Muscle layer of colon (tissue), 2 donors: ENCODE data around the gene NFAT5.
"Not testable (repeated sequence)": the region's sequence is repeated elsewhere in the genome, so short reads cannot be mapped to it uniquely, and the experiment has no call there.

Experiments
- H3K27ac ChIP-seq: one replicate; pipeline ENCODE4 v1.7.0; 2013; ENCODE audit warnings: low read depth, mild to moderate bottlenecking, low read length, moderate library complexity
- H3K27me3 ChIP-seq, 2 donors: one replicate each; pipeline ENCODE4 v1.7.0; 2013; ENCODE audit warnings: low read length in 2 of 2, mild to moderate bottlenecking in 2 of 2; ENCODE audit not compliant: insufficient read depth in 2 of 2, control insufficient read depth in 1 of 2
- H3K36me3 ChIP-seq: one replicate; pipeline ENCODE4 v1.7.0; 2013; ENCODE audit warnings: mild to moderate bottlenecking, low read length; ENCODE audit not compliant: insufficient read depth
- H3K4me1 ChIP-seq: one replicate; pipeline ENCODE4 v1.7.0; 2013; ENCODE audit warnings: mild to moderate bottlenecking, low read length; ENCODE audit not compliant: insufficient read depth
- H3K4me3 ChIP-seq, 2 donors: one replicate each; pipeline ENCODE4 v1.7.0; 2013; ENCODE audit warnings: low read length in 2 of 2, low read depth in 1 of 2, mild to moderate bottlenecking in 1 of 2, moderate library complexity in 1 of 2
- H3K9ac ChIP-seq: one replicate; pipeline ENCODE4 v1.7.0; 2013; ENCODE audit warnings: low read length
- H3K9me3 ChIP-seq: one replicate; pipeline ENCODE4 v1.7.0; 2013; ENCODE audit warnings: mild to moderate bottlenecking, low read length
- donor health status: abdominal sarcoma.
- donor health status: Adenocarcinoma of cecum.

Gene NFAT5

DNA sequence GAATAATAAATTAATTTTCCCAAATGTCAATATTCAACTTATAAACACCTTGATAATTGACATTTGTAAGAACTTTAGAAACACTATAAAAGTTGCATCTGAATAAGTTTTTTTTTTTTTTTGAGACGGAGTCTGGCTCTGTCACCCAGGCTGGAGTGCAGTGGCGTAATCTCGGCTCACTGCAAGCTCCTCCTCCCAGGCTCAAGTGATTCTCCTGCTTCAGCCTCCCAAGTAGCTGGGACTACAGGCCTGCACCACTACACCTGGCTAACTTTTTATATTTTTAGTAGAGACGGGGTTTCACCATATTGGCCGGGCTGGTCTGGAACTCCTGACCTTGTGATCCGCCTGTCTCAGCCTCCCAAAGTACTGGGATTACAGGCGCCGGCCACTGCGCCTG lies 13.0 kb downstream of the NFAT5 start:
- not testable (repeated sequence) for H3K27me3 ChIP-seq, H3K27ac ChIP-seq, H3K9me3 ChIP-seq, H3K36me3 ChIP-seq, H3K9ac ChIP-seq, H3K4me3 ChIP-seq
- H3K4me1 ChIP-seq: peaks cover 20% of the 10 kb centered on the region

DNA sequence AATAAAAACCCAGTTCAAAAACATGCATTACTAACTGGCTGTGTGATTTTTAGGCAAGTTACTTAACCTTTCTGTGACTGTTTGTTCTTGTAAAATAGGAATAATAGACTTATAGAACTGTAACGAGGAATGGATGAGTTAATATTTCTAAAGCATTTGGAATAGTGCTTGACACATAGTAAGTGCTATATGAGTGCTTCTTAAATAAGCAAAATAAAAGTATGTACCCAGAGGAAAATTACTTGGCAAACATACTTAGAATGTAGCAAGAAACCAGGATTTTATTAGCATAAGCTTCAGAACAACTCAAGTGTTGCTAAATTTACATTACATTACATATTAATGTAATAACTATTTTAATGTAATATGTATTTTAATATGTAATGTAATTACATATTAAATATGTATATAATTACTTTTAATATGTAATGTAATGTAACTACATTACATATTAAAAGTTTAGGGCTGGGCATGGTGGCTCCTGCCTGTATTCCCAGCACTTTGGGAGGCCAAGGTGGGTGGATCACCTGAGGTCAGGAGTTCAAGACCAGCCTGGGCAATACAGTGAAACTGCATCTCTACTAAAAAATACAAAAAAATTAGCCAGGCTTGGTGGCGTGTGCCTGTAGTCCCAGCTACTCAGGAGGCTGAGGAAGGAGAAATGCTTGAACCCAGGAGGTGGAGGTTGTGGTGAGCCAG lies 14.2 kb downstream of the NFAT5 start:
- Histone ChIP-seq H3K27ac (no peak overlapping the region), H3K4me3 (no peak overlapping the region), H3K9ac (no peak overlapping the region), H3K36me3 (peaks cover 5% of the 10 kb centered on the region), H3K4me1 (peaks cover 20% of the 10 kb centered on the region), H3K27me3 (no peaks in the 10 kb centered on the region), H3K9me3 (no peaks in the 10 kb centered on the region)

DNA sequence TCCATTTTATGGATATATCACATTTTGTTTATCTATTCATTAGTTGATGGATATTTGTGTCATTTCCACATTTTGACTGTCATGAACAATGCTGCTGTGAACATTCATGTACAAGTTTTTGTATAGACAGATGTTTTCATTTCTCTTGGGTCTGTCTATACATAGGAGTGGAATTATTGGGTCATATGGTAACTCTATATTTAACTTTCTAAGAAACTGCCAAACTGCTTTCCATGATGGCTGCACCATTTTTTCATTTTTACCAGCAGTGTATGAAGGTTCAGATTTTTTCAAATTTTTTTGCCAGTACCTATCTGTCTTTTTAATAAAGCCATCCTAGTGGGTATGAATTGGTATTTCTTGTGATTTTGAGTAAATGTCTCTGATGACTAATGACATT lies 15.5 kb downstream of the NFAT5 start:
- Histone ChIP-seq H3K9ac (no peak overlapping the region), H3K4me3 (no peak overlapping the region), H3K27ac (no peak overlapping the region), H3K9me3 (no peaks in the 10 kb centered on the region), H3K36me3 (peaks cover 5% of the 10 kb centered on the region), H3K4me1 (peaks cover 20% of the 10 kb centered on the region), H3K27me3 (no peaks in the 10 kb centered on the region)

DNA sequence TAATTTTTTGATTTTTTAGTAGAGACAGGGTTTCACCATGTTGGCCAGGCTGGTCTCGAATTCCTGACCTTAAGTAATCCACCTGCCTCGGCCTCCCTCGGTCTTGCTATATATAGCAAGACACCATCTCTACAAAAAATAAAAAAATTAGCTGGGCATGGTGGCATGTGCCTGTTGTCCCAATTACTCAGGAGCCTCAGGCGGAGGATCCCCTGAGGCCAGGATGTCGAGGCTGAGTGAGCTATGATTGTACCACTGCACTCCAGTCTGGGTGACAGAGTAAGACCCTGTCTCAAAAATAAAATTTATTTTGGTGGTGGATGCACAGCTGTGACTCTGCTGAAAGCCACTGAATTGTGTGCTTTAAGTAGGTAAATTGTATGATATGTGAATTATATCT lies 18.7 kb downstream of the NFAT5 start:
- H3K27ac ChIP-seq, H3K9me3 ChIP-seq, H3K9ac ChIP-seq, H3K27me3 ChIP-seq, H3K4me3 ChIP-seq, H3K4me1 ChIP-seq, H3K36me3 ChIP-seq: not testable (repeated sequence)

DNA sequence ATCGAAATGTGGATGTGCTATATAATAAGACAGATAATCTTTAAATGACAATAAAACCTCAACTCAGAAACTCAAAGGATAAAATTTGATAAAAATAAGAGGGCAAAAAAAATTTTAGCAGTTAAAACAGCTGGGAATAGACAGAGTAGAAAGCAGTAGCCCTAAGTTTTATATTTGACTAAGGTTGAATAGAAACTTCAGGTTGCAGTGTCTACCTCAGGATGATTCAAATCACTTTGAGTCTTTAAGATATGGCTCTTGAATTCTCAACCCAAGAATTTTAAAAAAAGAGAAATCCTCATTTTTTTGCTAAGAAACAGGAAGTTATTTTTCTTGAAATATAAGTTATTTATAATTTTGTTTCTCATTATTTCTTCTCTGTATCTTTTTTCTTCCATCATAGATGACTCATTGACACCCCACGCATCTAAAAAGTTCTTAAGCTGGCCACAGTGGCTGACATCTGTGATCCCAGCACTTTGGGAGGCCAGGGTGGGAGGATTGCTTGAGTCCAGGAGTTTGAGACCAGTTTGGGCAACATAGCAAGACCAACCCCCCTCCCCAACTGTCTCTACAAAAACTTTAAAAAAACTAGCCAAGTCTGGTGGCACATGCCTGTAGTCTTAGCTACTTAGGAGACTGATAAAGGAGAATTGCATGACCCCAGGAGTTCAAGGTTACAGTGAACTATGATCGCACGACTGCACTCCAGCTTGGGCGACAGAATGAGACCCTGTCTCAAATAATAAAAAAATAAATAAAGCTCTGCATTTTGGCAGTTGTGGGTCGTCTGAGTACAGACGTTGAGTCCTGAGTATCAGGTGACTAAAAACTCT lies 23.9 kb downstream of the NFAT5 start:
- H3K9ac ChIP-seq: no peak overlapping the region
- H3K36me3 ChIP-seq: no peaks in the 10 kb centered on the region
- H3K9me3 ChIP-seq: no peaks in the 10 kb centered on the region
- no peak overlapping the region for H3K4me3 ChIP-seq
- no peak overlapping the region for H3K27ac ChIP-seq
- H3K27me3 ChIP-seq: no peaks in the 10 kb centered on the region
- no peaks in the 10 kb centered on the region for H3K4me1 ChIP-seq

DNA sequence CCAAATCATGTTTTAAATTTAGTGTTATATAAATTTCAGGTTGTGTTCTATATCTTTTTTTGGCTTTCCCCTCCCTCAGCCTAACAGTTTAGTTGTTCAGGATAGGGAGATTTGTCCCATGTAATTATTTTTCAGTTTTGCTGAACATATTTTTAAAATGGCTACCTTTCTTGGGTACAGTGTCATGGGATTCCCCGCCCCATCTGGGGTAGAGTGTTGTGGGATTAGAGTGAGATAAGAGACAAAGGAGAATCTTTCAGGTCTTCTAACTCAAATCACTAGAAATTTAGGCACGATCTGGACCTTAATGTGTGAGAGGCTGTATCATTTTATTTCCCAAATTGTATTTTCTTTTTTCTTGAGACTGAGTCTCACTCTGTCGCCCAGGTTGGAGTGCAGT lies 24.8 kb downstream of the NFAT5 start:
- Histone ChIP-seq H3K9ac (no peak overlapping the region), H3K4me1 (no peaks in the 10 kb centered on the region), H3K36me3 (no peaks in the 10 kb centered on the region), H3K27me3 (no peaks in the 10 kb centered on the region), H3K9me3 (no peaks in the 10 kb centered on the region), H3K27ac (no peak overlapping the region), H3K4me3 (no peak overlapping the region)

DNA sequence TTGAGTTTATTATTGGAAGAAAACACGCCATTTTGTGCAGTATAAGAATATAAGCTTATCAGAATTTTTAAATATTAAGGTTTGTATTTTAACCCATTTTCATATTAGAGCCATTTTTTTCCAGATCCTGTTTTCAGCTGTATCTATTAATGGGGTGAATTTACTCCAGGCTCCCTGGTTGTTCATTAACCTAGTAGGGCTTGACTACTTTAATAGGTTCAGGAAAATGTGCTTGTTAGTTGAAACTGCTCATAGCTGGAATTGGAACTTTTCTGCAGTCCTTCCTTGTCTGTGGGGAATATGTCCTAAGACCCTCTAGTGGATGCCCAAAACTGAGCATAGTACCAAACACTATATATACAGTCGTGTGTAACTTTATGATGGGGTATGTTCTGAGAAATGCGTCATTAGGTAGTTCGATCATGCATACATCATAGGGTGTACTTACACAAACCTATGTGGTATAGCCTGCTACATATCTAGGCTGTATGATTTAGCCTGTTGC lies 28.0 kb downstream of the NFAT5 start:
- Histone ChIP-seq H3K4me1 (no peaks in the 10 kb centered on the region), H3K9me3 (no peaks in the 10 kb centered on the region), H3K36me3 (no peaks in the 10 kb centered on the region), H3K27ac (no peak overlapping the region), H3K9ac (no peak overlapping the region), H3K4me3 (no peak overlapping the region), H3K27me3 (no peaks in the 10 kb centered on the region)

DNA sequence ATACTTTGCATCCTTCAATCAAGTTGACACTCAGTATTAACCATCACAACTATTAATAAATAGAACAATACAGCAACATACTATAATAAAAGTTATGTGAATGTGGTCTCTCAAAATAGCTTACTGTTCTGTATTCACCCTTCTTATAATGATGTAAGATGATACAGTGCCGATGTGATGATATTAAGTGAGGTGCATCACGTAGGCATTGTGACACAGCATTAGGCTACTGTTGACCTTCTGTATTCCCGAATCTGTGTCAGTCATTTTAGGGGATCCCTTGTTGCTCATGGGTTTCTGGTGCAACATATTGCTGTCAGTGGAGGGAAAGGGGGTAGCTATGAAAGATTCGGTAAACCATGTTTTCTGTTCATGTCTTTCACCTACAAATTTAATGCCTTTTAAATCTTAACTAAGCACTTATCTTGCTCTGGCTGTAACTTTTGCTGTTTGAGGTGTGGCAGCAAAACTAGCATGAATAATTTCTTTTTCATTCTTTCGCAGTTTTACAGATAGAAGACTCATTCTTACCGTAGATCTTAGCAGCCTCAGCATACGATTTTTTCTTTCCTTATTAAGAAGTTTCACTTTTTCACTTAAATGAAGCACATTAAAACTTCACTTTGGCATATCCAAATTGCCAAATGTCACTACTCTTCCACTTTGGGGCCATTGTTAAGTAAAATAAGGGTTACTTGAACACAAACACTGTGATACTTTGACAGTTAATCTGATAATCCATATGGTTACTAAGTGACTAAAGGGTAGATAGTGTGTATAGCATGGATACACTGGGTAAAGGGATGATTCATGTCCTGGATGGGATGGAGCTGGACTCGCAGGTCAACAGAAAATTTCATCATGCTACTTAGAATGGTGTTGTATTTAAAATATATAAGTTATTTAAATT lies 29.6 kb downstream of the NFAT5 start:
- Histone ChIP-seq H3K36me3 (no peaks in the 10 kb centered on the region), H3K4me3 (no peak overlapping the region), H3K4me1 (no peaks in the 10 kb centered on the region), H3K9ac (no peak overlapping the region), H3K27me3 (no peaks in the 10 kb centered on the region), H3K27ac (no peak overlapping the region), H3K9me3 (no peaks in the 10 kb centered on the region)

DNA sequence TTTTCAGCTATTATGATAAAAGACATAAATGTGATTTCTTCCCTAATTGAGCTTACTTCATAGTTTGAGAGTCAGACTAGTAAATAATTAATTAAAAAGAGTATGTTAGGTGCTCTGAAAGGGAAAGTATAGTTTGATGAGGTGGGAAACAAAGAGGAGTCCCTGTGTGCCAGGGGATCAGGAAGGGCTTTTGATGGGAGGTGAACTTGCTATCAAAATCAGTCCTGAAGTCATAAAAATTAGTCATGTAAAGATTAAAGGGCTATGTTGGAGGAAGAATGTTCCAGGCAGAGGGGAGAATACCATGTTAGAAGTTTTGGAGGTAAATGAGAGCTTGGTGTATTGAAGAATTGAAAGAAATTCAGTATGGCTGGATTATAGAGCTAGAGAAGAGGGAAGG lies 31.0 kb downstream of the NFAT5 start:
- Histone ChIP-seq H3K4me3 (no peak overlapping the region), H3K36me3 (no peaks in the 10 kb centered on the region), H3K27me3 (no peaks in the 10 kb centered on the region), H3K9ac (no peak overlapping the region), H3K4me1 (no peaks in the 10 kb centered on the region), H3K27ac (no peak overlapping the region), H3K9me3 (no peaks in the 10 kb centered on the region)

DNA sequence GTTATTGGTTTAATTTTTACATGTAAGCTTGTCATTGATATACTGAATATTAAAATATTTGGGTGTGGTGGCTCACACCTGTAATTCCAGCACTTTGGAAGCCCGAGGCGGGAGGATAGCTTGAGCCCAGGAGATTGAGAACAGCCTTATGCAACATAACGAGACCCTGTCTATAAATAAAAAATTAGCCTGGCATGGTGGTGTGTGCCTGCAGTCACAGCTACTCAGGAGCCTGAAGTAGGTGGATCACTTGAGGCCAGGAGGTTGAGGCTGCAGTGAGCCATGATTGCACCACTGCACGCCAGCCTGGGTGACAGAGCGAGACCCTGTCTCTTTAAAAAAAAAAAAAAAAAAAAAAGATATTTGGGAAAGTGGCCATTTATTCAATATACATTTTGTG lies 32.3 kb downstream of the NFAT5 start:
- no peaks in the 10 kb centered on the region for H3K27me3 ChIP-seq
- no peaks in the 10 kb centered on the region for H3K36me3 ChIP-seq
- H3K4me1 ChIP-seq: no peaks in the 10 kb centered on the region
- no peak overlapping the region for H3K9ac ChIP-seq
- H3K4me3 ChIP-seq: no peak overlapping the region
- H3K9me3 ChIP-seq: no peaks in the 10 kb centered on the region
- no peak overlapping the region for H3K27ac ChIP-seq

DNA sequence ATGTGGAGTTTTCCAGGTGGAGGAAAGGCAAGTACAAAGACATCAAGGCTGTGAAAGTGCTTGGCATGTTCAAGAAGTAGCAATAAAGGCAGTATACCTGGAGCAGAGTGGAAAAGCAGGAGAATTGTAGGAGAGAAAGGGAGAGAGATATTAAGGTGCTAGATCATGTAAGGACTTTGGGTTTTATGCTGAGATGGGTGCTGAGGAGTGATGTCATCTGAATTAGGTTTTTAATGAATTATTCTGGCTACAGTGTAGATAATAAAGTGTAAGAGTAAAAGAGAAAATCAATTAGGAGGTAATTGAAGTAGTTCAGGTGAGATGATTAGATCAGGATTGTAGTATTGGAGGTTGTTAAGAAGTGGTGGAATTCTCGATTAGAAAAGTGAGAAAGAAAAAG lies 34.0 kb downstream of the NFAT5 start:
- Histone ChIP-seq H3K27ac (no peak overlapping the region), H3K36me3 (no peaks in the 10 kb centered on the region), H3K9ac (no peak overlapping the region), H3K4me3 (no peak overlapping the region), H3K4me1 (no peaks in the 10 kb centered on the region), H3K9me3 (no peaks in the 10 kb centered on the region), H3K27me3 (no peaks in the 10 kb centered on the region)
